Stimulated activated CD4-positive, alpha-beta T cell treated with anti-CD3 and anti-CD28 coated beads, Interleukin-1b, Interleukin-23, amount 100 ng/mL, for 48 hours (primary cell): ENCODE results near the gene RIOK1.

ENCODE experiments used
- DNase-seq: peaks from one replicate; pipeline ENCODE4 v3.0.0-alpha.2; 2020

RIOK1 gene

DNA sequence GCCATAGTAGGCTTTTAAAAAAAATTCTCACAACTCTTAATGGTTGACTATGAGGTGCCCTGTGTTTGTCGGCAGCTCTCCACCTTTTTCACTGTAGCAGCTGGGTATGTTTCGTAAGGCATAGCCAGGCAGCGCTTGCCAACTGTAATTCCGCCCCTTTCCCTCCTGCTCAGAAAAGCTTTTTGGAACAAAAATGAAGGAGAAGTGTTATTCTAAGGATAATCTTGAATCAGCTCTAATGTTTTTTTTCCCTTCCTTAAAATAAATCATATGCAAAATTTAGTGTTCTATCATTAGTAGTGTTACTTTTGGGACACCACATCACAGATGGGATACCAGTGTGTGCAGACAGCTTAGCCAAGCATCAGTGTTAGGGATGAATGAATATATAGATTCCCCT, 21.2 kb downstream of the RIOK1 start:
- no peak for DNase-seq

DNA sequence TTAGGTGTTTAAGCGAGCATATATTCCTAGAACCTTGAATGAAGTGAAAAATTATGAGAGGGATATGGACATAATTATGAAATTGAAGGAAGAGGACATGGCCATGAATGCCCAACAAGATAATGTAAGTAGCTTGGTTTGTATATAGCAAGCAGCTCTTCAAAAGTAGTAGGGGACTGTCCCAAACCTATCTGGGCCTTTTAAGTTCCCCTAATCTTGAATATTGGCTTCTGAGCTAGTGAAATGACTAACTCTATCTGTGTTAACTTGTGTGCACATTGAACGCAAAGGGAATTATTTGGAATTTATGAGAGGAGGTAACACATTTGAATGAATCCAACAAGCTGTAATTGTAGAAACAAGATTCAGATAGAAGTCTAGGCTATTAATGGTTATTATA, 21.7 kb downstream of the RIOK1 start:
- no peak for DNase-seq

DNA sequence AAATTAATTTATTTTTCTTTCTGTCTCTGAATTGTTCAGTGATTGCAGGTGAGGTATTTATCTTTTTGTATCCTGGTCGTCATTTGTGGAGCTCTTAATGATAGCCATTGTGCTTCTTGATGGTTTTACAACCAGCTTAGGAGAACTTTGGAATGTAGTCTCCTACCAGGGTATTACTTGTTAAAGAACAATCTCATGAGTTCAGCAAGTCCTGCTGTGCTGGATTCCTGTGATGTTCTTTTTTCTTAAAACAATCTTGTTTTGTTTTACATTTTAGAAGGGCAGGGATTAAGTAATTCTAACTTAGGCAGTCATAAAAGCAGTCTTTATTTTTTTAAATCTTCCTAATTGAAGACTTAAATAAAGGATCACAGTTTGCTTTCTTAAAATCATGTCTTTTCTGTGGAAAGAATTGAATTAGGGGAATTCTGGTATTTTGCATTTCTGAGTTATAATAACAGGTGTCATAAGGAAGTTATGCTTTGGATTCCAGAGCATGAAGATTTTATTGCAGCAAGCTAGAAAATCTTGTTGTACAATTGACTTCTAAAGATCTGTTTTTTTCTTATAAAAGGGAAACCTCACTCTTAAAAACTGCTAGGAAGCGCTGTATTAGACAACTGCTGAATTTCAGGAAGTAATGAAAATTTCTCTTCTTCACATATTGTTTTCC, 23.7 kb downstream of the RIOK1 start:
- no peak for DNase-seq

DNA sequence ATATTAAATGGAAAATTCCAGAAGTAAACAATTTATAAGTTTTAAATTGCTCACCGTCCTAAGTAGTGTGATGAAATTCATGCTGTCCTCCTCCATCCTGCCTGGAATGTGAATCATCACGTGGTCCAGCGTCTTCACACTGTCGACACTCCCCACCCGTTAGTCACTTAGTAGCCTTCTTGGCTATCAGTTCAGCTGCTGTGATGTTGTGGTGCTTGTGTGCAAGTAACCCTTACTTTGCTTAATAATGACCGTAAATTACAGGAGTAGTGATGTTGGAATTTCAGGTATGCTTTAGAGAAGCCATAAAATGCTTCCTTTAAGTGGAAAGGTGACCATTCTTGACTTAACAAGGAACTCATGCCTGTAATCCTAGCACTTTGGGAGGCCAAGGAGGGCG, 25.2 kb downstream of the RIOK1 start:
- DNase-seq = no peak

DNA sequence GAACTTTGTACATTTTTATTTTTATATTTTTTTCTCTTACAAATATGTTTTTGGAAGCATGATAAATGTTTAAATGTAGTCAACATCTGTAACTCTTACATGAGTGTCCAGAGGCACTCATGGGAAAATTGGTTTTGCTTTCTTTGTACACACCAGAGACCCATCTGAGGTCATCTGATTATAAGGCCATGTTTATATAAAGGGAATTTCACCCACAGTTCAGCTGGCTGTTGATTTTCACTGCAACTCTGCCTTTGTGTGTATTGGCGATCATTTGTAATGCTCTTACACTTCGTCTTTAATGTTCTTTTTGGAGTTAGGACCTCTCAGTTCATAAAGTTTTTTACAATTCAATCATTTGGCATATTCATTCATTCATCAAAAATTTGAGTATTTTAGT, 28.1 kb downstream of the RIOK1 start:
- no peak for DNase-seq

DNA sequence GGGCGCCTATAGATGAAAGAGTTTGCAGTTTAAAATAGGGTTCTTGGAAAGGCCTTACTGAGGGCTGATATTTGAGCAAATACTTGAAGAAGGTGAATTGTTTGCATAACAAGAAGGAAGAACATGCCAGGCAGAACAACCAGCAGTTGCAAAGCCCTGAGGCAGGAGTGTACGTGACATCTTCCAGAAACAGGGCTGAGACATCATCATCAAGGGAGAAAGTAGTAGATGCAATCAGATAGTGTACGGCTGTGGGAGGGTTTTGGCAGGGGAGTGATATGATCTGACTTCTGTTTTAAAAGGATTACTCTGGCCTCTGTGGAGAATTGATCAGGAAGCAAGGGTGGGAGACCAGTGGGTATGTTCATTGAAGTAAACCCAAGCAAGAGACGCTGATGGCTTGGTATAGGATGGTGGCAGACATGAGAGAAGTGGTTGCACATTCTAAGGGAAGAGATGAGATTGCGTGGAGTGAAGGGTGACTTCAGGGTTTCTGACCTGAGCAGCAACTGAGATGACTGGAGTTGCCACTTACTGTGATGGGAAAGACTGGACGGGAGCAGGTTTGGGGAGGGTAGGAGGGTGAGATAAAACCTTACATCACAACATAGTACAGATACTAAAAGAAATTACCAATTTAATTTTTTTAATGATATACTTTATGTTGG, 28.8 kb downstream of the RIOK1 start:
- no peak for DNase-seq

DNA sequence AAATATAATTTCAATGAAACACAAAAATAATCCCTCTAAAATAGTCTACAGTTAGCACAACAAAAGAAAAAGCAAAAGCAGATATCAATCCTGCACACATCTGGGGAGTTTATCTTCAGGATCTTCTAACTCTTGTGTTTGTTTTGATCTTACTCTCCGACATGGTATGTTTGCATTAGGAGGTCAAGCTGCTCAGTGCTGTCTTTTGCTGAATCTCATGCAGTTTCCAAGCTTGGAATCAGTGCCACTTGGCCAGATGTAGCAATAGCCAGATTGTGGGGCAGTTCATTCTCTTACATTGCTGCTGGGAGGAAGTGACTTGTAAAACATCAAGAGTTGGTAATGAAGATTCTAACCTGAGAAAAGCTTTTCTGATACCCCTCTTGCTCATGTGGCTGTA, 29.5 kb downstream of the RIOK1 start:
- no peak for DNase-seq

DNA sequence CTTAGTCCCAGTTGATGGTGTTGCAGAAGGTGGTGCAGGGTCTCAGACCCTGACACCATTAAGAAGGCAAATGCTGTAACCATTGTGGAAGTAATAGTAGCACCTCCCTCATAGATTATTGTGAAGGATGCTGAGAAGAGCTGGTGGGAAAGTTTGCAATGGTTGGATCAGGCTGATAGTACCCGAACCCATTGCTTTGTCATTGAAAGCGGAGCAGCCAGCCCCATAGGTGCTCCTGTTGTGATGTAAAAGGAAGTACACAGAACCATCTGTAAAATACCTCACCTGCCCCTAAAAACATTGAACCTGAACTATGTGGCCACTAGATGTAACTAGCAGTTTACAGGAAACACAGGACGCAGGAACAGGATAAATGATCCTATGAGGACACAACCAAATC, 31.5 kb downstream of the RIOK1 start:
- DNase-seq = no peak

DNA sequence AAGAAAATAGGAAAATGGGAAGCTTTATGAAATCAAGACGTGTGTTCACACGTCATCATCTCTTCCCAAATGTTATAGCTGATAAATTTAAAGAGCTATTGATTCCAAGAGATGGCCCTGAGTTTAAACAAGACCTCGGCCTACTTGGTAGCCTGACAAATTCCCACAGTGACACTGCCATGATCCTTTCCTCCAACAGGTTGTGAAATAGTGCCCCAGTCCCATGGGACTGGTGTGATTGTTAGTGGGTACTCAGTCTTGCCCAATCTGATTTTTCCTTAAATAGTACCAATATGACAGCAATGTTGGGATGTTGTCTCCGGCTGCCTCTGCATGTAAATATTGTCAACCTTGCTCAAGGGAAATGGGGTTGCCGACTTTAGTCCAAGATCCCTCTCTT, 34.5 kb downstream of the RIOK1 start:
- no peak for DNase-seq

DNA sequence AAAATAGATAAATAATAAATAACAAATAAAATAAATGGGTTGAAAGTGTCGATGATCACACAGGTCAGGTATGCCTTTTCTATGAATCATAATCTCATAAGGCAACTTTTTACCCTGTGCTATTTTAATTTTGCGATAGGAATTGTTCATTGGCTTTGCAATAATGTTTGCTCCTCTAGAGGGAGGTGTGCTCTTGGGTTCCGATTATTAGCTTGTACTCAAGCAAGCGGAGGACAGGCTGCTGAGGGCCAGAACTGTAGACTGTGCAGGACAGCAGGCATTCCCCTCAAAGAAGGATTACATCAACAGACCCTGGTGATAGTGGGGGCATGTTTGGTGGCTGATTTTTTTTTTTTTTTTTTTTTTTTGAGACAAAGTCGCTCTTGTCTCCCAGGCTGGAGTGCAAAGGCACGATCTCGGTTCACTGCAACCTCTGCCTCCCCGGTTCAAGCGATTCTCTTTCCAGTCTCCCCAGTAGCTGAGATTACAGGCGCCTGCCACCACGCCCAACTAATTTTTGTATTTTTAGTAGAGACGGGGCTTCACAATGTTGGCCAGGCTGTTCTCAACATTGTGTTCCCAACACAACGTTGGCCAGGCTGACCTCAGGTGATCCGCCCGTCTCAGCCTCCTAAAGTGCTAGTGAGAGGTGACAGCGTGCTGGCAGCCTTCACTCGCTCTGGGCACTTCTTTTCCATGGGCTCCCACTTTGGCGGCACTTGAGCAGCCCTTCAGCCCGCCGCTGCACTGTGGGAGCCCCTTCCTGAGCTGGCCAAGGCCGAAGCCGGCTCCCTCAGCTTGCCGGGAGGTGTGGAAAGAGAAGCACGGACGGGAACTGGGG, 35.6 kb downstream of the RIOK1 start:
- no peak for DNase-seq

DNA sequence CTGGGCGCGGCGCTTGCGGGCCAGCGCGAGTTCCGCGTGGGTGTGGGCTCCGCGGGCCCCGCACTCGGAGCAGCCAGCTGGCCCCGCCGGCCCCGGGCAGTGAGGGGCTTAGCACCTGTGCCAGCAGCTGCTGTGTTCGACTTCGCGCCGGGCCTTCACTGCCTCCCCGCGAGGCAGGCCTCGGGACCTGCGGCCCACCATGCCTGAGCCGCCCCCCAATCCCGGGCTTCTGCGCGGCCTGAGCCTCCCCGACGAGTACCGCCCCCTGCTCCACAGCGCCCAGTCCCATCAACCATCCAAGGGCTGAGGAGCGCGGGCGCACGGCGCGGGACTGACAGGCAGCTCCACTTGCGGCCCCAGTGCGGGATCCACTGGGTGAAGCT, 36.2 kb downstream of the RIOK1 start:
- DNase-seq = no peak

DNA sequence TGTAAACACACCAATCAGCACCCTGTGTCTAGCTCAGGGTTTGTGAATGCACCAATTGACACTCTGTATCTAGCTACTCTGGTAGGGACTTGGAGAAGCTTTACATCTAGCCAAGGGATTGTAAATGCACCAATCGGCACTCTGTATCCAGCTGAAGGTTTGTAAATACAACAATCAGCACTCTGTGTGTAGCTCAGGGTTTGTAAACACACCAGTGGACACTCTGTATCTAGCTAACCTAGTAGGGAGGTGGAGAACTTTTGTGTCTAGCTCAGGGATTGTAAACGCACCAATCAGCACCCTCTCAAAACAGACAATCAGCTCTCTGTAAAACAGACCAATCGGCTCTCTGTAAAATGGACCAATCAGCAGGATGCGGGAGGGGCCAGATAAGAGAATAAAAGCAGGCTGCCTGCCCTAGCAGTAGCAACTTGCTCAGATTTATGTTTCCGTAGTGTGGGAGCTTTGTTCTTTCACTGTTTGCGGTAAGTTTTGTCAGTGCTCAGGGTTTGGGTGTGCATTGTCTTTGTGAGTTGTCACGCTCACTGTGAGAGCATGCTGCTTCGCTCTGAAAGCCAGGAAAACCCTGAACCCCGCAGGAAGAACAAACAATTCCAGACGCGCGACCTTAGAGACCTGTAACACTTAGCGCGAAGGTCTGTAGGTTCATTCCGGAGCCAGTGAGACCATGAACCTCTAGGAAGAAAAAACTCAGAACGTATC, 37.0 kb downstream of the RIOK1 start:
- DNase-seq = no peak

DNA sequence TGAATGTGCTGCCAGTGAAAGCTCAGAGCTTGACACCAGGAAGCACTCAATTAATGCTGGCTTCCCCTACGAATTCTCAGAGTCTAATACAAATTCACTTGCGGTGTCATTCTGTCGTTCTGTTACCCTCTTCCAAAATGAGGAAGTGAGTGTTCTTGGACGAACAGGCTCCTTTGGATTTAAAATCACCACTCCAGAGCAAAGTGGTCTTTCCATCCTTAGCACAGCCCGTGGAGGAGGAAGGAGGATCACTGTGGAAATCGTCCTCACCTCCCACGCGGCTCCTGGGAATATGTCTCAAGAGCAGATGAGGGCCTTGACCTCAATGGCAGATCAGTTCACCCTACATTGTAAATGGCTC, 41.7 kb downstream of the RIOK1 start:
- DNase-seq = no peak

DNA sequence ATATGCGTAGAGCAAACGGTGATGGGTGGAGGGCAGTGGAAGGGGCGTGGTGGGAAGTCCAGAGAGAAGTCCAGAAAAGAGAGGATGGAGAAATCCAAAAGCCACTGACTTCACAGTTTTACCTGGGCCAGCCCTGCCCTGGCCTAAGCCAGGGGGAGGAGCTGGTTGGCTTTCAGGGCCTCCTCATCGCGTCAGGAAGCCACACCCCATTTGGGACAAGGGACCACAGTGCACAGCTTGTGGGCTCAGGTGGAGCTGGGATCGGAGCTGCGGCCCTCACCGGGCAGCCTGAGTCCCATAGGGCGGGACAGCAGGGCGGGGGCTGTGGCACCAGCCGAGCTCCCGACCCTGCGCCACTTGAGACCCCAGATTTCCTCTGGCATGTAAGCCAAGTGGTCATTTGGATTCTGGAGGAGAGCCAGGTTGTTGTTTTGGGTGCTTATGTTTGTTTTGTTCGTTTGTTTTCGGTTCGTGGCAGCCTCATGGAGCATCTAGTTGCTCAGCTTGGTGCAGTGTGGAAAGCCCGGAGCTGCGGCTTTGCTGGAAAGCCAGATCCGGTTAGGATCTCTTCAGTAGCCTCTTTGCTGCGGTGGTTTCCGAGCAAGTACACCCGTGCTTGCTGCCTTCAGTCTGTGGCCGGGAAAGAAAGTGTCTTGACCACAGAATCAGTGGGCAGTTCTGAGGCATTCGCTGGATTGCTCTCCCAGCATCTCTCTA, 42.2 kb downstream of the RIOK1 start:
- DNase-seq = no peak

DNA sequence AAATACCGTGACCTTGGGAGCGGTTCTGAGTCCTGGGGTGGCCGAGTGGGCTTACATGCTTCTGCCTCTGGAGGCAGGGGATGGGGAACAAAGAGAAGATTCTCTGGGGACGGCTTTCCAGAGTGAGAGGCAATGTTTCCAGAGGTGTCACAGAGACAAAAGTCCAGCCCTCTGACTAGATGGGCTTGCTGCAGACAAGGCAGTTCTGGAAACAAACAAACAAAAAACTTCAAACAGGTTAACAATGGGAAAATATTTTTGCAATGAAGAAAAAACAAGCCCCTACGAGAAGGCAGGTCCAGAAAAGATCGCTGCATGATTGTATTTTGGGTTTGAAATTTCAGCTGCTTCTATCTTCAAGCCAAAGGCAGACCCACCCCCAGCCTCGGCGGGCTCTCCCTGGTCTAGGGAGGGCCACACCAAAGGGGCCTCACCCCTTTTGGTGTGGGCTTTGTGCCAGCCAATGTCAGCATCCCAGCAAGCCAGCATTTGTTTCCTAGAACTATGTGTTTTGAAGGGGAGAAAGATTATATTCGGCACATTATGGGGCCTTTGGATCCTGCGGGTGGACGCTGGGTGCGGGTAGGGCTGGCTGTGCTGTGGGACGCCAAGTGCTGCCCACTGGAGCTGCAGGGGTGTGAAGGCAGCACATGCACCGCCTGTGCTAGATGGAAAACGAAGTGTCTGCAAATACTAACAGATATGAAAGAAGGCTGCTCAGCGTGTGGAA, 42.9 kb downstream of the RIOK1 start:
- DNase-seq = no peak

DNA sequence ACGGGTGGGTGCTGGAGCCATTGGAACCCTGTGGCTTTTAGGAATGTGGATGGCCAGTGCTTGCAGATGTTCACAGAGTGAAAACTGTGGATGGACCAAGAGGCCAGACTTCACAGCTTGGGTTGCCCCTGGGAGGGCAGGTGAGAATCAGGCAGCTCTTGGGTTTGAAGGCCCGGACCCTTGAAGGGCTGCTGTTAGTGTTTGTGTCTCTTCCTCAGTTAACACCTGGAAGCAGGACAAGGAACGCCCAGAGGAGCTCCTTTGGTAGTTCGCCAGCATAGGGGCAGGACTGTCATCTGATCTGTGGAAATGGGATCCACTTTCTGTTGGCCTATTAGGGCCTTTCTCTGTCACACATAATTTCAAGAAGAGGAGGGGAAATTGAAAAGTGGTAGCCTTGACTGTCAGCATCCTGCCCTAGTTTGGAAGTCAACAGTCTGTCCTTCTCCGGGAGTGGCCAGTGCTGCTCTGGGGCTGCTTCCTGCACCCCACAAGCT, 43.6 kb downstream of the RIOK1 start:
- no peak for DNase-seq

DNA sequence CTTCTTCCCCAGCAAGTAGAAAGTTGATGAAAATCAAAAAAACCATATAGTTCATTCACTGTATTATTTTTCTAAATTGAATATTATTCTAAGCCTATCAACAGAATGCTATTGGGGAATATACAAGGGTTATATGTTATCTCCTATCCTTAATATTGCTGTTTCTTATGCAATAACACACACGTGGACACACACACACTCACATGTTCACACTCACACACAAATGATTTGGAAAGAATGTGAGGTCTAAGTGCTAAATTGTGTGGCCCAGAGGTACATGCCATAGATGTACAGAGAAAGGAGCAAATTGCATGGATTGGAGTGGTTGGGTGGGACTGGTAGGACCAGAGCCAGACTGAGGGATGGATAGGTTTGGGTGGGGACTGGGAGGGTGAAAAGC, 45.1 kb downstream of the RIOK1 start:
- DNase-seq = no peak

DNA sequence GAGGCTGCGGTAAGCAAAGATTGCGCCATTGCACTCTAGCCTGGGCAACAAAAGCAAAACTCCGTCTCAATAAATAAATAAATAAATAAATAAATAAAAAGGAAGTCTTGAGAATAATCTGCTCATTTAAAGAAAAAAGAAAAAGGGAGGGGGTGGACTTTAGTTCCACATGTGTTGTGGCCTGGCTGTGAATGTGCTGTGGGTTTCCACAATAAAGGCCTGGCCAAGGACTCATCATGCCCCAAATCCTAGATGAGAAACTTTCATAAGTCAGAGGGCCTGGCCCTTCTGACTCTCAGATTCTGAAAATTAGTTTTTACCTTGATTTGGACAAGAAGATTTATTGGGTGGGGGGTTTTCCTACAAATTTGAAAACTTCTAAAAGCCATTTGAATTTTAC, 48.4 kb downstream of the RIOK1 start:
- DNase-seq = no peak

DNA sequence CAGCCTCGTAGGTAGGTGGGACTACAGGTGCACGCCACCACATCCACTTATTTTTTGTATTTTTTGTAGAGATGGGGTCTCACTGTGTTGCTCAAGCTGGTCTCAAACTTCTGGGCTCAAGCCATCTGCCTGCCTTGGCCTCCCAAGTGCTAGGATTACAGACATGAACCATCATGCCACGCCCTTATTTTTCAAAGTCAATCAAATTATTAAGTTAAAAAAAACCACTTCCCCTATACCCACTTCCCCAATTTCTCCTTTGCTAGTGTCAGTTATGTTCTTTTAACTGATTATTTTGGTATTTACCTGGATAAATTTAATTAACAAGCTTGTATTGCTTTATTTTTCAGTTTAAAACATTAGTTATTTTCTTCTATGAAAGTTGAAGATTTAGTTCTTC, 49.6 kb downstream of the RIOK1 start:
- DNase-seq = no peak

DNA sequence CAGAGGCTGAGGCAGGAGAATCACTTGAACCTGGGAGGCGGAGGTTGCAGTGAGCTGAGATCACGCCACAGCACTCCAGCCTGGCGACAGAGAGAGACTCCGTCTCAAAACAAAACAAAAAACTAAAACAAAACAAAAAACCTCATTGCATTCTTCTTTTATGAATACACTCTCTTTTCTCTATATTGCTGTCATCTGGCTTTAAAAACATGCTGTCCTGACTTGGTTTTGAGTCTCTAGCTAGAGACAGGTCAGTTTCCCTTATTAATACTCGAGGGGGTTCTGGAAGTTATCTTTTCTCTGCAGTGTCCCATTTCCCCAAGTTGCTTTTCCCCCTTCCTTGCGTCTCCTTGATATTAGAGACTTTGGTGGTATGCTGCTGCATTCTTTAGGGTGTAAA, 50.9 kb downstream of the RIOK1 start:
- DNase-seq = no peak

DNA sequence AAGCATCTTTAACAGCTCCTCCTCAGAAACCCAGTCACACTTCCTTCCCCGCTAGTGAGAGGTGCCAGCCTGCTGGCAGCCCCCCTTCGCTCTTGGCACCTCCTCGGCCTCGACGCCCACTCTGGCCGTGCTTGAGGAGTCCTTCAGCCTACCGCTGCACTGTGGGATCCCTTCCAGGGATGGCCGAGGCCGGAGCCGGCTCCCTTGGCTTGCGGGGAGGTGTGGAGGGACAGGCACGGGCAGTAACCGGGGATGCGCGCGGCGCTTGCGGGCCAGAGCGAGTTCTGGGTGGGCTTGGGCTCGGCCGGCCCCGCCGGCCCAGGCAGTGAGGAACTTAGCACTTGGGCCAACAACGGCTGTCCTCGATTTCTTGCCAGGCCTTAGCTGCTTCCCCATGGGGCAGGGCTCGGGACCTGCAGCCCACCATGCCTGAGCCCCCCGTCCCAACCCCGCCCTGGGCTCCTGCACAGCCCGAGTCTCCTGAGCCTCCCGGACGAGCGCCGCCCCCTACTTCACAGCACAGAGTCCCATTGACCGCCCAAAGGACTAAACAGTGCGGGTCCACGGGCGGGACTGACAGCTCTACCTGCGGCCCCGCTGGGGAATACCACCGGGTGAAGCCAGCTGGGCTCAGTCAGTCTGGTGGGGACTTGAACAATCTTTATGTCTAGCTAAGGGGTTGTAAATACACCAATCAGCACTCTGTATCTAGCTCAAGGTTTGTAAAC, 51.6 kb downstream of the RIOK1 start:
- no peak for DNase-seq
